ENCODE measurements around the gene DLG1. TPM values are rescaled to one million over a fixed set of nuclear protein-coding genes. Genes with fewer than 3 reads are reported as not detected.

Gene DLG1
- total and polyA plus RNA-seq, 2 of the 4 experiments (the other 2 are of a cell fraction) = 21.2 to 57.7 TPM

- no peak overlapping the region for H2AK9ac ChIP-seq (replicated peaks; ENCODE audit: low read depth, low read length, poor library complexity)
- no peak for DNase-seq
- no CpG with 5 or more reads among the region's 4 CpGs for WGBS, 2 experiments (ENCODE audit: extremely low coverage in 2 of 2, insufficient read length in 1 of 2)
Measured at GRCh38 chr3:197260491-197261163, 37.8 kb downstream of the DLG1 start.

More at GRCh38 chr3:197260491-197261163, 37.8 kb downstream of the DLG1 start:
- H3K79me1 ChIP-seq (ENCODE audit: low read depth in 1 of 2, low read length in 2 of 2) = peaks cover 37 to 53% of the 10 kb centered on the region in 2 experiments
- peaks cover 28% of the 10 kb centered on the region for H4K20me1 ChIP-seq (ENCODE audit: insufficient read depth, low read length)
- no peak overlapping the region for H4K91ac ChIP-seq (ENCODE audit: insufficient read depth, low read depth, low read length)
- no peak overlapping the region for H2BK120ac ChIP-seq (ENCODE audit: low read depth, low read length)
- H3K27ac ChIP-seq (ENCODE audit: insufficient read depth, low read length) = no peak overlapping the region
- peaks cover 3% of the 10 kb centered on the region; the same call in 1 of the 2 replicates for H3K9me1 ChIP-seq (ENCODE audit: insufficient read depth, low read length)
- H3K4me2 ChIP-seq (ENCODE audit: low read depth, low read length) = no peak overlapping the region
- H2BK15ac ChIP-seq (ENCODE audit: low read depth, low read length) = no peak overlapping the region
- H3K56ac ChIP-seq (ENCODE audit: extremely low read depth, insufficient read depth, low read length) = no peak overlapping the region
- ChIA-PET CTCF (no interaction called here), POLR2A (ENCODE audit: unreplicated experiment) (no interaction called here)
- H3K4me3 ChIP-seq (ENCODE audit: insufficient read depth, low read depth, low read length) = no peak overlapping the region
- BruUV-seq (replicated peaks) = no TSS peak
- H3K18ac ChIP-seq (ENCODE audit: low read depth, low read length) = no peak overlapping the region
- dilution Hi-C loops (cut with HindIII; ENCODE audit: low sequenced_read_pairs, unreplicated experiment) = no loop called here
- peak overlapping the region; percentile 40; the same call in 1 of the 2 replicates for H3K23ac ChIP-seq (ENCODE audit: low read depth, low read length)
- H3K27me3 ChIP-seq (ENCODE audit: control insufficient read depth, insufficient read depth, low read length) = no peaks in the 10 kb centered on the region
- TF ChIP-seq RFX5 (IDR thresholded peaks at IDR 0.05; ENCODE audit: low read depth, low read length) (no peak), SMC3 (IDR thresholded peaks at IDR 0.05; ENCODE audit: low read depth, low read length) (no peak), BHLHE40 (IDR thresholded peaks at IDR 0.05; ENCODE audit: low read depth, low read length) (no peak), MAZ (IDR thresholded peaks at IDR 0.05; ENCODE audit: borderline replicate concordance, low read depth, low read length) (no peak), FOS (IDR thresholded peaks at IDR 0.05; ENCODE audit: low read depth, low read length) (no peak), RCOR1 (IDR thresholded peaks at IDR 0.05; ENCODE audit: insufficient replicate concordance, low read length) (no peak), RAD21 (IDR thresholded peaks at IDR 0.05; ENCODE audit: low read length) (no peak), USF2 (IDR thresholded peaks at IDR 0.05; ENCODE audit: low read depth, low read length) (no peak), POLR2A (IDR thresholded peaks at IDR 0.05; ENCODE audit: low read depth, low read length) (no peak), CHD1 (IDR thresholded peaks at IDR 0.05; ENCODE audit: low read depth, low read length) (no peak), CEBPB (IDR thresholded peaks at IDR 0.05; ENCODE audit: low read depth, low read length) (no peak), MXI1 (IDR thresholded peaks at IDR 0.05; ENCODE audit: borderline replicate concordance, low read depth, low read length) (no peak), ELK1 (IDR thresholded peaks at IDR 0.05; ENCODE audit: borderline replicate concordance, low read depth, low read length) (no peak), MAFK (IDR thresholded peaks at IDR 0.05; ENCODE audit: low read depth, low read length) (no peak), NFE2L2 (IDR thresholded peaks at IDR 0.05; ENCODE audit: low read depth, low read length) (no peak)
- TF ChIP-seq, protein P1, sequence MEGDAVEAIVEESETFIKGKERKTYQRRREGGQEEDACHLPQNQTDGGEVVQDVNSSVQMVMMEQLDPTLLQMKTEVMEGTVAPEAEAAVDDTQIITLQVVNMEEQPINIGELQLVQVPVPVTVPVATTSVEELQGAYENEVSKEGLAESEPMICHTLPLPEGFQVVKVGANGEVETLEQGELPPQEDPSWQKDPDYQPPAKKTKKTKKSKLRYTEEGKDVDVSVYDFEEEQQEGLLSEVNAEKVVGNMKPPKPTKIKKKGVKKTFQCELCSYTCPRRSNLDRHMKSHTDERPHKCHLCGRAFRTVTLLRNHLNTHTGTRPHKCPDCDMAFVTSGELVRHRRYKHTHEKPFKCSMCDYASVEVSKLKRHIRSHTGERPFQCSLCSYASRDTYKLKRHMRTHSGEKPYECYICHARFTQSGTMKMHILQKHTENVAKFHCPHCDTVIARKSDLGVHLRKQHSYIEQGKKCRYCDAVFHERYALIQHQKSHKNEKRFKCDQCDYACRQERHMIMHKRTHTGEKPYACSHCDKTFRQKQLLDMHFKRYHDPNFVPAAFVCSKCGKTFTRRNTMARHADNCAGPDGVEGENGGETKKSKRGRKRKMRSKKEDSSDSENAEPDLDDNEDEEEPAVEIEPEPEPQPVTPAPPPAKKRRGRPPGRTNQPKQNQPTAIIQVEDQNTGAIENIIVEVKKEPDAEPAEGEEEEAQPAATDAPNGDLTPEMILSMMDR (conservative IDR thresholded peaks at IDR 0.05; ENCODE audit: low read depth, low read length) = no peak
- no peak for ATAC-seq (ENCODE audit: low read depth)
- H3K36me3 ChIP-seq (ENCODE audit: control insufficient read depth, insufficient read depth, low read length) = no peaks in the 10 kb centered on the region
- no peak overlapping the region for H2AK5ac ChIP-seq (ENCODE audit: low read depth, low read length)
- no peaks in the 10 kb centered on the region for H3K9me3 ChIP-seq (ENCODE audit: control insufficient read depth, insufficient read depth, low read length)
- peaks cover 2% of the 10 kb centered on the region for H3K4me1 ChIP-seq (ENCODE audit: control insufficient read depth, insufficient read depth, low read length)
- no peak overlapping the region for H4K8ac ChIP-seq (ENCODE audit: low read depth in 2 of 2, low read length in 2 of 2)
- H2AFZ ChIP-seq (replicated peaks; ENCODE audit: low read length, poor library complexity) = no peak overlapping the region
- H2BK5ac ChIP-seq (ENCODE audit: low read depth, low read length, poor library complexity, severe bottlenecking) = no peak overlapping the region
- H3K4ac ChIP-seq (ENCODE audit: low read depth, low read length) = no peak overlapping the region
- H3K9ac ChIP-seq (ENCODE audit: low read depth, low read length) = no peak overlapping the region
- no peak overlapping the region for H3K14ac ChIP-seq (replicated peaks; ENCODE audit: low read depth, low read length)
- in situ Hi-C loops (cut with MboI; ENCODE audit: low sequenced_read_pairs) = no loop called here
- intact Hi-C loops (cut with micrococcal nuclease) = no loop called here
- no peak overlapping the region for H2BK20ac ChIP-seq (ENCODE audit: low read depth, low read length)
- H4K5ac ChIP-seq (ENCODE audit: low read depth, low read length) = no peak overlapping the region

Data from IMR-90 (cell line).